ENCODE results near the gene LRP1B.
"Not testable (repeated sequence)": the region's sequence is repeated elsewhere in the genome, so short reads cannot be mapped to it uniquely, and the experiment has no call there.

The LRP1B gene

DNA sequence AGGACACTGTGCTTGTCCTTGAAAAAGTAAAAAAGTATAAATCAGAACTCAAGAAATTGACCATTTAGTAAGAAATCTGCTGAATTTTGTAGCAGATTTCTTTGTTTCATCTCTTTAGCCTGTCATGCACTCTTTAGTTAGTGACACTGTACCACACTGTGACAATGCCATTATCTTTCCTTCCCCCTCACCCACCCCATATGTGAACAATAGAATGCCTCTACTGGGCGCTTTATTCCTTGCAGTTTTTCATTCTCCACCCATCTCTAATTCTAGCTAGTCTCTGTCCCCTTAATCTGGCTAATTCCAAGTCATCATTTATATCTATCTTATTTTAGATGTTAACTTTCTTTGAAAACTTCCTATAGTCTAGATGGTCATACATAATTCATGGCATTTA, 241.0 kb downstream of the LRP1B start:
- DNase-seq: peak in 7 of 56 donors; percentile 2 to 30 (median 10)

DNA sequence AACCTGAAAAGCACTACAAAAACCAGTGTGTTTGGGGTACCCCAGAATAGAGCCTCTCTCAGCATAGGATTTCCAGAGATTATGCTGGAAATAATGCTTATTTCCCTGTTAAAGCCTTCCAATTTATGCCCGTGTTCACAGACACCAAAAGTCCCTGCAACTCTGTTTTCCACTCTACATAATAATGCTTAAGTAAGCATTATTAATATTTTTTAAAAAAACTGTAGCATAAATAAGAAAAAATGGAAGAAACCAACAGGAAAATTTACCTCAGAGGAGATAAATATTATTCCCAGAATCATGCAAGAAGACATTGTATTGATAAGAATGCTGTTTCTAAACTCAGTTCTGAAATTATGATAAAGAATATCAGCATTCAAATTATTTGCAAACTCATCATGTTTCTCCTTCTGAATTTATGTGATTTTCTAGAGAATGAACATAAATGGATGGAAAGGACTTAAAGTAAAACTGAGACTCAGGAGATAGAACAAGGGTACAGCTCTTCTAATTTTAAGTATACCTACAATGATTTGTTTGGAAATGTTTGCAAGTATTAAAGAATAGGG, 241.7 kb downstream of the LRP1B start:
- DNase-seq: no peak

GRCh38 chr2:141887363-141887762, 243.5 kb downstream of the LRP1B start:
- DNase-seq: no peak

DNA sequence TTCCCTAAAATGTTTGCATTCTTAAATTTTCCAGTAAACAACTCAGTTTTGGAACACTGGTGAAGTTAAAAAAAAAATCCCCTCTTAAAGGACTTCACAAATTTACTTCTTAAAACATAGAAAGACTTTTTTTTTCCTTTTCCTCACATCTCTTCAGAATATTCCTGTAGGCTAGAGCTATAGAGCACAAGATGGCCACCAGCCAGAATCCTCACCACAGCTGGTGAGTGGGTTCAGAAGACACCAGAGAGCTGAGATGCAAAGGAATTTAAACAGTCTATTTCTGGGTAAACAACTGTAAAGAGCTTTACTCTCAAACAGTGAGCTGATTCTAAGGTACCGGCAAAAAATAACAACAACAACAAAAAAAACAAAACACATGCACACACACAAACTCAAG, 252.8 kb downstream of the LRP1B start:
- no peak for DNase-seq

DNA sequence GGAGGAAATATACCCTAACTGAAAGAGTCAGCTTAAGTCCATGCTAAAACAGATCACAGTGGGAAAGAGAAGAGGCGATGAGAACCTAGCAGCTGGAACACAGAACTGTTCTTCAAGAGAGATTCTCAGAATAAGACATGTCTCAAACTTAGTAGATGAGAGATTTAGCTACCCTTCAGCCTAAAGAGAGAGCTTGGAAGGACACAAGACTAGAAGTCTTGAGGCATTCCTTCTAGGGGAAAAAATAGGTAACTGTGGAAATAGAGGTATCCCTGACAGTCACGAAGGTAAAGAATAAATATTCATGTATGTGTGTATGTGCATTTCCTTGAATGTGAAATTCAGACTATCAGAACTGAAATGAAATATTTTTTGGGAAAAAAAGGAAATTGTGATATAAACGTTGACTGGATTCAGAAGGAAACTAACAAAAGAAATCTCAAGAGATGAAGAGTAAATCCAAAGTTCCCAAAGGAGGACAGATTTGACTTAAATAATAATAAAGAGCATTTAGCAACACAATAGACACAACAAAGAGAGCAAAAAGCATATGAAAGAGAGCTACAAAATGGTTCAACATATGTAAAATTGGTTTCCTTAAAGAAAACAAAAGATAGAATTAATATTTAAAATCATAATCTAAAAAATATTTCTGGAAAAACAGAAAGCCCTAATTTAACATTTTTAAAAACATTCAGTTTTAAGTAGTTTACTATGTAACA, 258.7 kb downstream of the LRP1B start:
- no peak for DNase-seq

DNA sequence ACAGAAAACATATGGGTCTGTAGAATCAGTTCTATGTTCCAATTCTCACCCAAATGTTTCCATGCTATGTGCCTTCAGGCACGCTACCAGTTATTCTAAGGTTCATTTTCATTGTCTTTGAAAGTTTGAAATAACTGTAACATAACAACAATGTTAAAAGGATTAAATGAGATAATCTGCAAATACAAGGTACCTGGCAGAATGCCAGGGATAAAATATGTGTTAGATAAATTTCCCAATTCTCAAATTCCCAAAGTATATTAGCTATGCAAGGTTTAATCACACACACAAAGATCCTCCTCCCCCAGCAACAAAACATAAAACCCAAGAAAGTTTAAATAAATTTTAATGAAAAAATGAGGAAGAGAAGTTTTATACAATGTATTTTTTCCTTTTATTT, 261.2 kb downstream of the LRP1B start:
- no peak for DNase-seq

GRCh38 chr2:141863964-141864363, 266.9 kb downstream of the LRP1B start:
- no peak for DNase-seq

DNA sequence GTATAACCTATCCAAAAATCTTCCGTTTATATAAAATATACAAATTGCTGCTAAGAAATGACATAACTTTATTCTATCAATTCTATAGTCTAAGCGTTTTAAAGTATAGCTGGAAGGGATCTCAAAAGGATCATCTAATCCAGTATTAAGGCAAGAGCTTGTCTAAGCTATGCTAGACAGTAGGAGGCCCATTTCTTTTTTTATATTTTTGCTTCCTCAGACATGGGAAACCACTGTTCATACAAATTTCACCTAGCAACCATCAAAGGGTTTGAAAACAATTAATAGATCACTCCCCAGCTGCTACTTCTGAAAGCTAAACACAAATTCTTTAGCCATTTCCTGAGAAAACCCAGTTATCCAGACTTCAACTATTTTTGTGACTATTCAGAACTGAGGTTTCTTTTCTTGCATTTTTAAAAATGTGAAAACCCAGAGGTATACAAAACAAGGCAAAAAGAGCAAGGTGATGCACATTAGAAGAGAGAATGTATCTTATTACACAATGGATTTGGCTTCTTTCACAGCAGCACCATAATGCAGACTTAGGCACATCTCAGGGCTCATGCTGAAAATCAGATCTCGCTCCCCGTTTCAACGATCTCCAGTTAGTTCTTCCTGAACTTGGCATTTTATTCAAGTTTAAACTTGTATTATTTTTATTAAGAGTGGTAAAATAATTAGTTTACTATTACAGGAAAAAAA, 274.4 kb downstream of the LRP1B start:
- DNase-seq: no peak

- no peak for DNase-seq
Observed at GRCh38 chr2:141848191-141848590, 282.6 kb downstream of the LRP1B start.

DNA sequence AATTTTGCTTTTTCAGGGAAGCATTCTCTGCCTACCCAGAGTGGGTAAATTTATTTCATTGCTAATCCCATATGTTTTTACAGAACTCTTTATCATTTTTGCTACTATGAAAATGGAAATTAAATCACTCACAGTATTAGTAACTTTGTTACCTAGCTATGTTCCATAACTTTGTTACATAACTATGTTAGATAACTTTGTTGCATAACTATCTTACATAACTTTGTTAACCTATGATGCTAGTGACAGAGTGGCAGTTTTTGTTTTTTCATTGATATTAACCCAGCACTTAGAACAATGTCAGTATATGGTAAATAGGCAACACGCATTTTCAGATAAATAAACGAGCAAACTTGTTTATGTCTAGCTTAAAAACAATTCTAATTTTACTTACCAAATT, 286.6 kb downstream of the LRP1B start:
- DNase-seq: no peak

DNA sequence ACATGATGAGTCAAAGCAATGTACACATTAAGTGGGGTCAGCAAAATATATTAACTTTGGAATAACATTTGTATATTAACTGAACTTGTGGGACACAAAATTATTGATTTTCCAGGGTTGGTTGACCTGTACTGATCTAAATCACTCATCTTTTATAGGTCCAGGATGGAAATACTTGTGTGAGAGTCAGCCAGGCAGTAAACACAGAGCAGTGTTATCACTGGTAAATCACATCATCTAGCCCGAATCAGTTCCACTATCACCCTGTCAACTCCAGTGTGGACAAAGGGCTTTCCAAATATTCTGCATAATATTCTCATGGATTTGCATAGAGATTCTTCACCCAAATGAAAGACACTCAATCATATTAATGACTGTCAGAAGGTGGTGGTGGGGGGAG, 295.7 kb downstream of the LRP1B start:
- no peak for DNase-seq

DNA sequence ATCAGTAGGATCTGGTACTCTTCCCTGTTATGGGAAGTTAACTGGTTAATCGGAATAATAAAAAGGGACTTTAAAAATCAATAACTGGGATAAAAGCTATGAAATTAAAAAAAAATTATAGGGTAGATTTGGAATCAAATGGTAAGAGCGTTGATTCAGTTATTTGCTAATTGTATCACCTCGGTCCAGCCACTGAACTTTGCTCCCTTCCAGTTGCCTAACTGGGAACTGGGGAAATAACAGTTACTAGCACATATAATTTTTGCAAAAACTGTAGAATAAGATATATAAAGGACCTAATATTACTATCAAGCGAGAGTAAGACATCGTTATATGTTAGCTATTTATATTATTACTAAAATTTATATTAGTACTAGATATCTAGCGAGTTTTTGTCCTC, 302.1 kb downstream of the LRP1B start:
- no peak for DNase-seq

- DNase-seq: no peak
Observed at GRCh38 chr2:141824790-141825189, 306.0 kb downstream of the LRP1B start.

DNA sequence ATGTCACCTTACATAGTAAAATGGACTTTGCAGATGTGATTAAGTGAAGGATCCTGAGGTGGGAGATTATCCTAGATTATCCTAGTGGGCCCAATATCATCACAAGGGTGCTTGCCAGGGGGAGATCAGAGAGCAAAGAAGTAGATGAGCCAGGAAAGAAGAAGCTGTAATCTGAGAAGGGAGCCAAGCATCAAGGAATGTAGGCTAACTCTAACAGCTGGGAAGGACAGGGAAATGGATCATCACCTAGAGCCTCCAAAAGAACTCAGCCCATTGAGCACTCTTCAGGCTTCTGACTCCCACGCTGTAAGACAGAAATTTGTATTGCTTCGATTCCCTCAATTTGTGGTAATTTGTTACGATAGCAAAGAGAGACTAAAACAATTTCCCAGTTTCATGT, 309.9 kb downstream of the LRP1B start:
- DNase-seq: no peak

GRCh38 chr2:141815320-141815719, 315.5 kb downstream of the LRP1B start:
- DNase-seq: not testable (repeated sequence)

GRCh38 chr2:141814150-141814549, 316.7 kb downstream of the LRP1B start:
- DNase-seq: no peak

- DNase-seq: peak in 1 of 56 donors; percentile 0
Observed at GRCh38 chr2:141810148-141810547, 320.7 kb downstream of the LRP1B start.

DNA sequence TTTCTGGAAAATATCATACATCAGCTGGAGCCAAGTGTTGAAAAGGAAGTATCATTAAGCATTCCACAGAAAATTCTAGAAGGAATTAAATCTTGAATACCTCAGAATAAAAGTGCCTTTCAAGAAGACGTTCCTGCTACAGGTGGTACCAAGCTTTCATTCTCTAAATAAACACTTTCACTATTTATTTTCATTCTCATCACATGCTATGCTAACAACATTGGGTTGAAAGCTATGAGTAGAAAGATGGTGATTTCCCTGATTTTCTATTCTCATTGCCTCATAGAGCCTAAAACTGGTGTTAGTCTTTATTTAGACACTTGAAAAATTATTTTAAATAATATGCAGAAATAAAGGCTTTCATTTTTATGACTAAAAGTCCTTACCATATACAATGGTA, 324.7 kb downstream of the LRP1B start:
- no peak for DNase-seq

- DNase-seq: no peak
Observed at GRCh38 chr2:141805302-141805701, 325.5 kb downstream of the LRP1B start.

GRCh38 chr2:141796449-141796848, 334.4 kb downstream of the LRP1B start:
- no peak for DNase-seq

GRCh38 chr2:141791521-141791920, 339.3 kb downstream of the LRP1B start:
- DNase-seq: no peak

DNA sequence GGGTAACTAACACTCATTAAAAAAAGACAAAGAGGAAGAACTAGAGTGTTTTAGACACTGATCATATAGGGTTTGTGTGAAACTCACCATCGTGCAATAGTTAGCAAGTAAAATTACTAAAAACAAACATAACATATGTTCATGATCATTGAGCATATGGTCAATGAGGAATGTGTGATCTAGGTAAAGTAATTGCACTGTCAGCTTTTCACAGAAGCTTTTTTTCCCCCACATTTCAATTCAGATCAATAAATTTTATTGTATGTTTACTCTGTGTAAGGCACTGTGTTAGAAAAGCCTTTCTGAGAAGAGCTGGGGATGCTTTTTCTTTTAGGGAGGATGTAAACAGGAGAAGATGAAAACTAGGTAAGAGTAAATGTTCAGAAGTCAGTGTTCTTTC, 348.2 kb downstream of the LRP1B start:
- DNase-seq: no peak

DNA sequence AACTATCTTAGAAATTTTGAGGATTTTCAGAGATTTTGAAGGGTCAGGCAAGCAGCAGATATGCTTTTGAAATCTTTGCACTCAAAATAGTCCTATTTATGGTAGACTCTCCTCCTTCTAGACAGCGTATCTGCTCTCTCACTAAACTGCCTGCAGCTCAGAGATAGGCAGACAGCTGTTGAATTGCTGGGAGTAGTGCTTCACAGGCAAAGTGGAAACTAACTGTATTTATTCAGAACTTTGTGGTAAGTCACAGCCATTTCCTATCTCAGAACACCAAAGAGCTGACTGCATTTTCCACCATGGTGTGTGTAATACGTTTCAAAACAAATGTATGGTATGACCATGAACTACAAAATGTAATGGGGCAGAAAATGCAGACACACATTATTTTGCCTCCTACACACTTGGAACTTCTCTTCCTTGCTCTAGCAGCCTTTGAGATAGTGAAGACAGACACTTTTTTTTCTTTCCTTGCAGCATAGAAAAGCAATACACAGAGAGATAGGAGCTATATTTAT, 352.4 kb downstream of the LRP1B start:
- no peak for DNase-seq

Data from nucleus accumbens (tissue), 56 donors.